Mesenchymal stem cell (in vitro differentiated cells and primary cell): ENCODE data around the gene RNF144A.

ENCODE experiments used
- DNase-seq: peaks from one replicate; pipeline ENCODE4 v3.0.0-alpha.2; 2013
- H2AFZ ChIP-seq: one replicate; pipeline ENCODE4 v1.6.1; 2013; ENCODE audit warnings: low read depth, mild to moderate bottlenecking, control low read depth, inconsistent platforms, low read length, moderate library complexity
- H2AK5ac ChIP-seq: 2 replicates; pipeline ENCODE4 v1.6.1; 2013; ENCODE audit warnings: low read length, moderate library complexity, mild to moderate bottlenecking, inconsistent platforms; ENCODE audit not compliant: severe bottlenecking
- H2BK120ac ChIP-seq: one replicate; pipeline ENCODE4 v1.6.1; 2013; ENCODE audit warnings: low read depth, mild to moderate bottlenecking, inconsistent platforms, low read length, moderate library complexity
- H2BK12ac ChIP-seq, 2 experiments: one replicate each; pipeline ENCODE4 v1.6.1; 2013; ENCODE audit warnings: inconsistent platforms in 2 of 2, low read length in 2 of 2, mild to moderate bottlenecking in 2 of 2, moderate library complexity in 2 of 2, control low read depth in 1 of 2
- H2BK15ac ChIP-seq: one replicate; pipeline ENCODE4 v1.6.1; 2013; ENCODE audit warnings: mild to moderate bottlenecking, low read depth, inconsistent platforms; ENCODE audit not compliant: poor library complexity, severe bottlenecking
- H2BK5ac ChIP-seq: 2 replicates; pipeline ENCODE4 v1.6.1; 2013; ENCODE audit warnings: low read depth, mild to moderate bottlenecking, low read length, control low read depth, inconsistent platforms; ENCODE audit not compliant: poor library complexity, severe bottlenecking
- H3K14ac ChIP-seq, 2 experiments: one replicate each; pipeline ENCODE4 v1.6.1; 2013; ENCODE audit warnings: inconsistent platforms in 2 of 2, low read length in 2 of 2, control low read depth in 1 of 2, mild to moderate bottlenecking in 1 of 2, moderate library complexity in 1 of 2
- H3K18ac ChIP-seq, 2 experiments: one replicate each; pipeline ENCODE4 v1.6.1; 2013; ENCODE audit warnings: inconsistent platforms in 2 of 2, low read length in 2 of 2, control low read depth in 1 of 2, low read depth in 1 of 2, mild to moderate bottlenecking in 1 of 2
- H3K23ac ChIP-seq, 2 experiments: one replicate each; pipeline ENCODE4 v1.6.1; 2013; ENCODE audit warnings: inconsistent platforms in 2 of 2, low read length in 2 of 2, mild to moderate bottlenecking in 2 of 2, moderate library complexity in 2 of 2, control low read depth in 1 of 2
- H3K27ac ChIP-seq: 2 replicates; pipeline ENCODE4 v1.5.1; 2013; ENCODE audit warnings: mild to moderate bottlenecking, moderate library complexity, low read length, control low read depth, inconsistent platforms; ENCODE audit not compliant: poor library complexity, severe bottlenecking
- H3K27me3 ChIP-seq, 2 experiments: 2 replicates each; pipeline versions ENCODE4 v1.6.1 to v1.7.0; 2013; ENCODE audit warnings: low read length in 2 of 2, mild to moderate bottlenecking in 2 of 2, moderate library complexity in 2 of 2, control low read depth in 1 of 2, inconsistent platforms in 1 of 2; ENCODE audit not compliant: control insufficient read depth in 1 of 2, insufficient read depth in 1 of 2
- H3K36me3 ChIP-seq, 2 experiments: 2 replicates each; pipeline versions ENCODE4 v1.6.1 to v1.7.0; 2013; ENCODE audit warnings: low read length in 2 of 2, control low read depth in 1 of 2, inconsistent platforms in 1 of 2, low read depth in 1 of 2, mild to moderate bottlenecking in 1 of 2; ENCODE audit not compliant: insufficient read depth in 2 of 2, control insufficient read depth in 1 of 2
- H3K4ac ChIP-seq, 2 experiments: one replicate each; pipeline ENCODE4 v1.6.1; 2013; ENCODE audit warnings: inconsistent platforms in 2 of 2, low read length in 2 of 2, mild to moderate bottlenecking in 2 of 2, moderate library complexity in 2 of 2, control low read depth in 1 of 2, low read depth in 1 of 2
- H3K4me1 ChIP-seq: 2 replicates; pipeline ENCODE4 v1.6.1; 2013; ENCODE audit warnings: low read depth, low read length, control low read depth; ENCODE audit not compliant: control insufficient read depth, insufficient read depth
- H3K4me2 ChIP-seq: 2 replicates; pipeline ENCODE4 v1.6.1; 2013; ENCODE audit warnings: low read length, mild to moderate bottlenecking, inconsistent platforms; ENCODE audit not compliant: poor library complexity, severe bottlenecking
- H3K4me3 ChIP-seq, 2 experiments: 2 replicates each; pipeline versions ENCODE4 v1.5.1 to v1.7.0; 2013; ENCODE audit warnings: low read length in 2 of 2, mild to moderate bottlenecking in 2 of 2, control low read depth in 1 of 2, low read depth in 1 of 2; ENCODE audit not compliant: insufficient read depth in 1 of 2
- H3K79me1 ChIP-seq: replicated peaks from 2 replicates; pipeline ENCODE4 v1.6.1; 2013; ENCODE audit warnings: mild to moderate bottlenecking, control low read depth, low read length, inconsistent platforms; ENCODE audit not compliant: poor library complexity, severe bottlenecking
- H3K9ac ChIP-seq: 2 replicates; pipeline ENCODE4 v1.7.0; 2013; ENCODE audit warnings: mild to moderate bottlenecking, low read length, moderate library complexity
- H3K9me3 ChIP-seq: 2 replicates; pipeline ENCODE4 v1.7.0; 2013; ENCODE audit warnings: mild to moderate bottlenecking, low read length; ENCODE audit not compliant: control insufficient read depth
- H4K8ac ChIP-seq: one replicate; pipeline ENCODE4 v1.6.1; 2013; ENCODE audit warnings: inconsistent platforms, mild to moderate bottlenecking, low read length, moderate library complexity
- H4K91ac ChIP-seq: one replicate; pipeline ENCODE4 v1.6.1; 2013; ENCODE audit warnings: mild to moderate bottlenecking, low read length, inconsistent platforms
- WGBS: methylation state at CpG from one replicate; pipeline ENCODE4 v1.1.7; 2013; ENCODE audit warnings: mixed read lengths; 5-methylcytosine and 5-hydroxymethylcytosine counted together

RNF144A gene

DNA sequence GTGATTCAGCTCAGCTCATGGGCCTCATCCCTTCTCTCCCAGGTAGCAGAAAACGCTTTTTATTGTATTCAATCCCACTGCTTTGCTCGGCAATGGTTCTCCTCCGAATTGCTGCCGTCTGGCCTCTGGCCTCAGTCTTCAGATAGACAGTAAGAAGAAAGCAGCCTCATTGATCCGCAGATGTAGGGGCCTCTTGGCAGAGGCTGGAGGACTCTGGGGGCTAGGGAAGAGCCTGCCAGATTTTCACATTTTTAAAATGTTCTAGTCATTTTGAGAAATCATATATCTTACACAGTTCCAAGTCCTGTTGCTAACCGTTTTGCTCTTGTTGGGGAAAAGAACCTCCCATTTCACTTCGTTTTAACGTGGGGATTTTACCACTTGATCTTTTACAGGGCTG is 123.3 kb downstream of the RNF144A start:
- Histone ChIP-seq H3K23ac (no peak overlapping the region), H2AFZ (no peak overlapping the region), H3K79me1 (no peaks in the 10 kb centered on the region), H3K14ac (no peak overlapping the region), H3K36me3 (peaks cover 0 to 39% of the 10 kb centered on the region in 2 experiments), H2BK5ac (no peak overlapping the region), H3K9ac (no peak overlapping the region), H3K27ac (no peak overlapping the region), H2AK5ac (no peak overlapping the region), H2BK15ac (no peak overlapping the region), H3K18ac (no peak overlapping the region), H2BK120ac (no peak overlapping the region), H4K8ac (no peak overlapping the region), H2BK12ac (no peak overlapping the region), H4K91ac (no peak overlapping the region), H3K4me2 (no peak overlapping the region), H3K9me3 (no peaks in the 10 kb centered on the region), H3K4me1 (peaks cover 1% of the 10 kb centered on the region), H3K27me3 (no peaks in the 10 kb centered on the region), H3K4ac (no peak overlapping the region), H3K4me3 (no peak overlapping the region)
- DNase-seq = no peak
- WGBS = 93% methylated on average over 8 of the region's 8 CpGs

DNA sequence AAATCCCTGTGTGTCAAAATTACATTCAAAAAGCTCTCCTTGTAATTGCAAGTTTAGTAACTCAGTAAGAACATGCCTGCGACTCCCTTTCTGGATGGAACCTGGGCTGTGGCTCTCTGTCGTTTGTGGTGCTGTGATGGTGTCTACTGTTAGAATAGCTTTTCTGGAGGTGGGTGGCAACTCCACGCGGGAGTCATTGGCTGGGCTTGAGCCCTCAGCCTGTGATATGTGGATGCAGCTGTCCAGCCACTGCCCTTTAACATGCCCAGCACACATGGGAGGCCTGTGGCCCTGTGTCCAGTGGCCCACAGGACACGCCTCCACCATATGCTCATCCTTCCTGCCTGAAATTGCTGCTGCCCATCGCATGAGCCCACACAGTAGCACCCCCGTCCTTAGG is 124.2 kb downstream of the RNF144A start:
- Histone ChIP-seq H3K9ac (no peak overlapping the region), H2BK120ac (no peak overlapping the region), H3K4me3 (no peak overlapping the region), H3K27ac (no peak overlapping the region), H3K23ac (no peak overlapping the region), H3K14ac (no peak overlapping the region), H2BK12ac (no peak overlapping the region), H4K8ac (no peak overlapping the region), H3K4ac (no peak overlapping the region), H3K4me2 (no peak overlapping the region), H2BK15ac (no peak overlapping the region), H3K27me3 (no peaks in the 10 kb centered on the region), H4K91ac (no peak overlapping the region), H3K36me3 (peaks cover 0 to 36% of the 10 kb centered on the region in 2 experiments), H2AFZ (no peak overlapping the region), H2AK5ac (no peak overlapping the region), H3K9me3 (no peaks in the 10 kb centered on the region), H2BK5ac (no peak overlapping the region), H3K4me1 (peaks cover 1% of the 10 kb centered on the region), H3K79me1 (no peaks in the 10 kb centered on the region), H3K18ac (no peak overlapping the region)
- WGBS = 95% methylated on average over 7 of the region's 7 CpGs
- DNase-seq = no peak

DNA sequence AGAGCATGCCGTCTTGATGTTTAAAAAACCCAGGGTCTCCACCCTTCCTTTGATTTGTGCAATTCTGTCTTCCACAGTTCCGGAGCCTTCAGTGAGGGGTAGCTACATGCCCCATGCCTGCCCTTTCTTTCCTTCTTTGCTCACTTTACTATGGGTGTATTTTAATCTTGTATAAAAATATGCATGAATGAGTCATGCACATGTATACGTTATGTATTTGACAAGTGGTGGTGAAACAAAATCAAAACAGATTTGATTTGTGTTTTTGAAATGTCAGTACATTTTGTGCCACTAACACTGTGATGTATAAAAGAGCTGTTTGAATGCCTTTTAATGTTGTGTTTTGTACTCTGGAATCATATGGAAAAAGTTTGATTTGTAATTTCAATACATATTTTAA is 126.5 kb downstream of the RNF144A start:
- Histone ChIP-seq H3K27me3 (no peaks in the 10 kb centered on the region), H3K4me3 (no peak overlapping the region), H3K79me1 (no peaks in the 10 kb centered on the region), H3K36me3 (peaks cover 0 to 24% of the 10 kb centered on the region in 2 experiments), H4K91ac (no peak overlapping the region), H3K14ac (no peak overlapping the region), H4K8ac (no peak overlapping the region), H2AK5ac (no peak overlapping the region), H3K23ac (no peak overlapping the region), H3K18ac (no peak overlapping the region), H3K4me2 (no peak overlapping the region), H2BK15ac (no peak overlapping the region), H2BK5ac (no peak overlapping the region), H3K27ac (no peak overlapping the region), H3K9ac (no peak overlapping the region), H2BK12ac (no peak overlapping the region), H2AFZ (no peak overlapping the region), H2BK120ac (no peak overlapping the region), H3K4ac (no peak overlapping the region), H3K9me3 (no peaks in the 10 kb centered on the region), H3K4me1 (no peaks in the 10 kb centered on the region)
- WGBS = 44% methylated on average over 2 of the region's 3 CpGs
- no peak for DNase-seq

- Histone ChIP-seq H2AK5ac (no peak overlapping the region), H3K9ac (no peak overlapping the region), H2AFZ (no peak overlapping the region), H2BK120ac (no peak overlapping the region), H2BK5ac (no peak overlapping the region), H4K91ac (no peak overlapping the region), H3K27ac (no peak overlapping the region), H3K4me2 (no peak overlapping the region), H3K79me1 (no peaks in the 10 kb centered on the region), H3K4ac (no peak overlapping the region), H3K36me3 (peaks cover 0 to 21% of the 10 kb centered on the region in 2 experiments), H3K4me3 (no peak overlapping the region), H2BK12ac (no peak overlapping the region), H3K23ac (no peak overlapping the region), H3K14ac (no peak overlapping the region), H3K4me1 (no peaks in the 10 kb centered on the region), H3K9me3 (no peaks in the 10 kb centered on the region), H2BK15ac (no peak overlapping the region), H4K8ac (no peak overlapping the region), H3K27me3 (no peaks in the 10 kb centered on the region), H3K18ac (no peak overlapping the region)
- 86% methylated on average over 16 of the region's 17 CpGs for WGBS
- peak; percentile 60 for DNase-seq
Measured at GRCh38 chr2:7044253-7045250, 127.3 kb downstream of the RNF144A start.
